Common myeloid progenitor, CD34-positive (primary cell): ENCODE data around the gene HEXIM1.

Experiments used
- CTCF ChIA-PET: fragments of 350-600 bp; sonication (Branson Sonifier 250); formaldehyde crosslinking; loops from one replicate; lab custom pipeline; 2021; ENCODE audit warnings: antibody characterized with exemption; lab: Charles Lee
- POLR2A ChIA-PET: fragments of 350-600 bp; sonication (Branson Sonifier 250); formaldehyde crosslinking; loops from one replicate; lab custom pipeline; 2021; ENCODE audit warnings: antibody characterized with exemption; lab: Charles Lee
- DNase-seq, 3 donors: peaks; one replicate each; pipeline versions ENCODE4 v3.0.0 to v3.0.0-alpha.2; 2013
- H3K27ac ChIP-seq, 2 experiments: 1 replicate in 1 of 2; 2 replicates in 1 of 2; pipeline ENCODE4 v1.7.0; 2013; ENCODE audit warnings: inconsistent platforms in 2 of 2, low read length in 2 of 2, mild to moderate bottlenecking in 2 of 2, low read depth in 1 of 2, moderate library complexity in 1 of 2; ENCODE audit not compliant: severe bottlenecking in 2 of 2, insufficient read depth in 1 of 2, poor library complexity in 1 of 2
- H3K27me3 ChIP-seq, 5 experiments: replicated peaks in 2 of 5; 1 replicate in 3 of 5; 2 replicates in 2 of 5; pipeline versions ENCODE4 v1.6.1 to v1.7.0; 2013; ENCODE audit warnings: low read length in 4 of 5, mild to moderate bottlenecking in 2 of 5, moderate library complexity in 2 of 5, inconsistent platforms in 1 of 5; ENCODE audit not compliant: insufficient read depth in 5 of 5, control insufficient read depth in 4 of 5
- H3K36me3 ChIP-seq, 4 experiments: 1 replicate in 2 of 4; 2 replicates in 2 of 4; pipeline versions ENCODE4 v1.6.1 to v1.7.0; 2013; ENCODE audit warnings: low read length in 3 of 4, control low read depth in 1 of 4, mild to moderate bottlenecking in 1 of 4; ENCODE audit not compliant: control insufficient read depth in 4 of 4, insufficient read depth in 4 of 4
- H3K4me1 ChIP-seq, 4 experiments: 1 replicate in 3 of 4; 2 replicates in 1 of 4; pipeline versions ENCODE4 v1.6.1 to v1.7.1; 2013; ENCODE audit warnings: low read length in 3 of 4, mild to moderate bottlenecking in 3 of 4, control low read depth in 1 of 4, inconsistent platforms in 1 of 4, moderate library complexity in 1 of 4; ENCODE audit not compliant: control insufficient read depth in 4 of 4, insufficient read depth in 4 of 4; ENCODE audit errors: control extremely low read depth in 1 of 4
- H3K4me3 ChIP-seq, 7 experiments: 1 replicate in 4 of 7; 2 replicates in 3 of 7; pipeline versions ENCODE4 v1.5.1 to v1.7.0; 2013; ENCODE audit warnings: mild to moderate bottlenecking in 7 of 7, low read length in 6 of 7, moderate library complexity in 6 of 7, inconsistent platforms in 2 of 7, low read depth in 2 of 7, control low read depth in 1 of 7; ENCODE audit not compliant: insufficient read depth in 4 of 7, control insufficient read depth in 1 of 7; ENCODE audit errors: extremely low read depth in 1 of 7
- H3K9me3 ChIP-seq, 5 experiments: 1 replicate in 4 of 5; 2 replicates in 1 of 5; pipeline versions ENCODE4 v1.6.1 to v1.7.1; 2013; ENCODE audit warnings: low read length in 4 of 5, mild to moderate bottlenecking in 2 of 5, inconsistent platforms in 1 of 5, low read depth in 1 of 5, moderate library complexity in 1 of 5; ENCODE audit not compliant: control insufficient read depth in 4 of 5, insufficient read depth in 2 of 5; ENCODE audit errors: control extremely low read depth in 1 of 5
- WGBS: methylation state at CpG from one replicate; pipeline ENCODE4 v1.1.5; 2013; ENCODE audit not compliant: insufficient coverage; 5-methylcytosine and 5-hydroxymethylcytosine counted together

HEXIM1 gene

DNA sequence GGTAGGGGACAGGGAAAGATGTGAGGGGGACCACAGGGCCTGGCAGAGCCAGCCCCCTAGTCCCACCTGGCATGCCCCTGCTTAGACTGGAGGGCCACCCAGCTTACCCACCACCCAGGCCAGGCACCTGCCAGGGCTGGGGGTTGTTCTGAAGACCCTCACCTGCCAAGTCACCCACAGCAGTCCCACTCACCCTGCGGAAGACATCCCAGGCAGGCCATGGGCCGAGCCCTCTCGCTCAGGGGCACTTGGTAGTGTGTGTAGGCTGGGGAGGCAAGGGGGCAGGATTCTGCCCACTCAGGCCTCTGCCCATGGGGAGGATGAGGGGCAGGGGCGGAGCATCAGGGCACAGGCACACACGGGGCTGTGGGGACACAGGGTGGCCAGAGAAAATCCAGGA, 19.9 kb upstream of the HEXIM1 start:
- H3K4me1 ChIP-seq = peaks cover 0 to 28% (median 18%) of the 10 kb centered on the region in 4 experiments
- H3K27ac ChIP-seq = no peak overlapping the region
- H3K36me3 ChIP-seq = no peaks in the 10 kb centered on the region
- no peaks in the 10 kb centered on the region for H3K9me3 ChIP-seq
- WGBS = no CpG with 5 or more reads among the region's 5 CpGs
- DNase-seq = no peak
- CTCF ChIA-PET = interaction anchor here (0.9 kb wide), 1 partner anchor 21 kb away, joined by 3 read pairs; no protein-coding TSS in a partner anchor
- H3K27me3 ChIP-seq = peaks cover 0 to 1% (median 0%) of the 10 kb centered on the region in 5 experiments
- POLR2A ChIA-PET = no interaction called here
- no peak overlapping the region for H3K4me3 ChIP-seq

DNA sequence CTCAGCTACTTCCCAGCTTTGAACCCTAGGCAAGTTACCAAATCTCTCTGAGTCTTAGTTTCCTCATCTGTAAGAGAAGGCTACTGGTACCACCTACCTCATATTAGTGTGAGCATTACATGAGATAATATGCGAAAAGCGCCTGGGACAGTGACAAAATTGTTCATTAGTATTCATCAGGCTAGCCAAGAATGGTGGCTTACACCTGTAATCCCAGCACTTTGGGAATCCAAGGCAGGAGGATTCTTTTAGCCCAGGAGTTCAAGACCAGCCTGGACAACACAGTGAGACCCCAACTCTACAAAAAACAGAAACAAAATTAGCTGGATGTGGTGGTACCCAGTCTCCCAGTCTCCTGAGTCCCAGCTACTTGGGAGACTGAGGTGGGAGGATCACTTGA, 19.3 kb upstream of the HEXIM1 start:
- DNase-seq = no peak
- no peaks in the 10 kb centered on the region for H3K36me3 ChIP-seq
- no peak overlapping the region for H3K27ac ChIP-seq
- ChIA-PET CTCF (interaction anchor here (0.8 to 2.4 kb wide), 4 partner anchors 10 to 61 kb away, joined by 3 to 8 read pairs (median 4); no protein-coding TSS in a partner anchor), POLR2A (no interaction called here)
- no CpG with 5 or more reads among the region's 2 CpGs for WGBS
- H3K4me3 ChIP-seq = no peak overlapping the region
- H3K27me3 ChIP-seq = peaks cover 0 to 1% (median 0%) of the 10 kb centered on the region in 5 experiments
- H3K4me1 ChIP-seq = peaks cover 0 to 23% (median 15%) of the 10 kb centered on the region in 4 experiments
- H3K9me3 ChIP-seq = no peaks in the 10 kb centered on the region

DNA sequence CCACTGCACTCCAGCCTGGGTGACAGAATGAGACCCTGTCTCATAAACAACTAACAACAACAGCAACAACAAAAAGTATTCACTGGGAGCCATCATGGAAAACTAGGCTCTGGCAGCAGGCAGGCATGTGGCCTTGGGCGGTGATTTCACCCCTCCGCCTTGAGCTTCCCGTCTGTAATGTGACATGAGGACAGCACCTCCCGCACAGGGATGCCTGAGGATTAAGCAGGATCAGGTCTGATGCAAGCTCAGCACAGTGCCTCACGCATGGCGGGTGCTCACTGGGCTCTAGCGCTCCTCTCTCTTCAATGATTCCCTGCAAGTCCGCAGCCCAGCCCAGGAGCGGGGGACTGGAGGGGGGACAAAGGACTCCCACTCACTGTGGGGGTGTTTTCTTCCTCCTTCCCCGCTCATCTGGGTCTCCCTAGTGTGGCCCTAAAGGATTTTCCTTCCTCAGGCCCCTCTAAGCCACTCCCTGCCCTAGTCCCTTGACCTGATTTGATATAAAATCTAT, 18.8 kb upstream of the HEXIM1 start:
- Histone ChIP-seq H3K36me3 (no peaks in the 10 kb centered on the region), H3K27ac (no peak overlapping the region), H3K4me3 (no peak overlapping the region), H3K27me3 (peaks cover 0 to 1% (median 0%) of the 10 kb centered on the region in 5 experiments), H3K9me3 (no peaks in the 10 kb centered on the region), H3K4me1 (peaks cover 0 to 18% (median 15%) of the 10 kb centered on the region in 4 experiments)
- DNase-seq = no peak
- 93% methylated on average over 4 of the region's 10 CpGs for WGBS
- CTCF ChIA-PET = interaction anchor here (0.8 to 2.4 kb wide), 7 partner anchors 10 to 62 kb away, joined by 3 to 8 read pairs (median 4); partner anchors contain the start of gene HEXIM1
- POLR2A ChIA-PET = no interaction called here

DNA sequence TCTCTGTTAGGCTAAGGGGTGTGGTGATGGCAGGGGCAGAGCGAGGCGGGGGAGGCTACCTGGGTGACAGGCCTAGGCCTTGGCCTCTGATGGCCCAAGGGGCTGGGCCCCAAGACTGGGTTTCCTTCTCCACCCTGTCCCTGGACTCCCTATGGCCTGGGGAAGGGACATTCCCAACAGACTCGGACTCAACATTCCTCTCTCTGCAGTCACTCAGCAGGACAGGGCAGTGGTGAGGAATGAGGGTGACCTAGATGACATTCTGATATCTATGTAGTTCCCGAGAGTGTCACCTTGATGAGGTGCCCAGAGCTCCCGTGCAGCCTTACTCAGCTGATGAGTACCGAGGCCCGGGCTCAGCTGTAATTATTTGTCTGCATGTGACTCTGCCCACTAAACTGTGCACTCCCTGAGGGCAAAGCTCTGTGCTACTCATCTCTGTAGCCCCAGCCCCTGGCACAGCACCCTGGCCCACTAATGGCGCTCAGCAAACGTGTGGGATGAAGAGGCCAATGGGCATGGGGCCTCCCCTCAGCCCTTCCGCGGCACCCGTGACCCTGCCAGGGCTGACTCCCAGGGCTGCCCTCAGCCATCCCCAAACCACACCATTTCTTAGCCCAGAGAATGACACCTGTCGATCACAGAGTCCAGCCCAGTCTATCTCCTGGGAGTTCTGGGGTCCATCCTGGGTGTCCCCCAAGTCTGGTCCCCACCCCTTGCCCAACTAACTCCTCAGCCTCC, 18.2 kb upstream of the HEXIM1 start:
- Histone ChIP-seq H3K4me1 (peaks cover 0 to 16% (median 15%) of the 10 kb centered on the region in 4 experiments), H3K27me3 (peaks cover 0 to 1% (median 0%) of the 10 kb centered on the region in 5 experiments), H3K4me3 (no peak overlapping the region), H3K9me3 (no peaks in the 10 kb centered on the region), H3K36me3 (no peaks in the 10 kb centered on the region), H3K27ac (no peak overlapping the region)
- ChIA-PET POLR2A (no interaction called here), CTCF (interaction anchor here (1.0 to 3.1 kb wide), 7 partner anchors 11 to 67 kb away, joined by 3 to 11 read pairs (median 5); partner anchors contain the start of gene HEXIM1)
- no peak for DNase-seq
- 95% methylated on average over 9 of the region's 13 CpGs for WGBS

DNA sequence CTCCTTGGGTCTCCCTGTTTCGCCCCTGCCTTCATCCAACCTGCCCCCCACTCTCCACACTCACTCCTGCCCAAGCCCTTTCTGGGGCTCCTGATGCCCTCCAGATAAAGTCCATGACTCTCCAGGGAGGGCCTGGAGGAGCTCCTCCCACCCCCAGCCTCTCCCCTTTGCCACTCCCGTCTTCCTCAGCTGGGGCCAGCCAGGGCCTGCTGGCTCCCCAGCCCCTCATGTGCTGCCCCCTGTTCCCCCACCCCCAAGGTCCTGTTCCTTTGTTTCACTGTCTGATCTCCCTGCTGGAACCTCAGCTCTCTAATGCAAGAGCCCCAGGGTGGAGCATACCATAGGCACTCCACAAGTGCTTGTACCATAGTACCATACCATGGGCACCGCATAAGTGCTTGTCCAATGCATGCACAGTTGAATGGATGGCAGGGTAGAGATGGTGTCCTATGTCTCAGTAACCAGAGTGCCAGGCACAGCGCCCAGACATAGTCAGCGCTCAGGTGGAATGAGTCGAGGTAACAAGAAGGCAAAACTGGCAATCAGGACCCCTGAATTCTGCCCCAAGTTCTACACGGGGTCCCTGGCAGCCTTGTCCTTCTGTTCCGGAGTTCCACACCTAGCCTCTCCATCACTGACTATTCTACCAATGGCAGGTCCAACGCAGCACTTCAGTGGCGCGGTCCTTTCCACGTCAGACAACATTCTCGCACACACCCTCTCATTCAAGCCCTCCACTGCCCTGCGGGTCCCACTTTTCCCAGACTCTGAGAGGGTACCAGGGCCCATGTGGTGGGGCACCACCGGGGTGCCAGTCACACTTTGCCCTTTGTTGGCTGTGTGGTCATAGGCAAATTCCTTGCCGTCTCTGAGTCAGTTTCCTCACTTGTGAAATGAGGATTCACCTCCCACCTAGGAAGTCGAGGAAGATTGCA, 17.3 kb upstream of the HEXIM1 start:
- Histone ChIP-seq H3K27ac (no peak overlapping the region), H3K36me3 (no peaks in the 10 kb centered on the region), H3K4me1 (peaks cover 0 to 21% (median 20%) of the 10 kb centered on the region in 4 experiments), H3K4me3 (no peak overlapping the region), H3K9me3 (no peaks in the 10 kb centered on the region), H3K27me3 (peaks cover 0 to 1% (median 0%) of the 10 kb centered on the region in 5 experiments)
- DNase-seq = no peak
- ChIA-PET POLR2A (interaction anchor here (1.0 kb wide), 1 partner anchor 18 kb away, joined by 3 read pairs; no protein-coding TSS in a partner anchor), CTCF (interaction anchor here (1.1 to 3.1 kb wide), 6 partner anchors 12 to 67 kb away, joined by 4 to 11 read pairs (median 7); partner anchors contain the start of genes HEXIM1 and HEXIM2)
- 93% methylated on average over 16 of the region's 17 CpGs for WGBS

DNA sequence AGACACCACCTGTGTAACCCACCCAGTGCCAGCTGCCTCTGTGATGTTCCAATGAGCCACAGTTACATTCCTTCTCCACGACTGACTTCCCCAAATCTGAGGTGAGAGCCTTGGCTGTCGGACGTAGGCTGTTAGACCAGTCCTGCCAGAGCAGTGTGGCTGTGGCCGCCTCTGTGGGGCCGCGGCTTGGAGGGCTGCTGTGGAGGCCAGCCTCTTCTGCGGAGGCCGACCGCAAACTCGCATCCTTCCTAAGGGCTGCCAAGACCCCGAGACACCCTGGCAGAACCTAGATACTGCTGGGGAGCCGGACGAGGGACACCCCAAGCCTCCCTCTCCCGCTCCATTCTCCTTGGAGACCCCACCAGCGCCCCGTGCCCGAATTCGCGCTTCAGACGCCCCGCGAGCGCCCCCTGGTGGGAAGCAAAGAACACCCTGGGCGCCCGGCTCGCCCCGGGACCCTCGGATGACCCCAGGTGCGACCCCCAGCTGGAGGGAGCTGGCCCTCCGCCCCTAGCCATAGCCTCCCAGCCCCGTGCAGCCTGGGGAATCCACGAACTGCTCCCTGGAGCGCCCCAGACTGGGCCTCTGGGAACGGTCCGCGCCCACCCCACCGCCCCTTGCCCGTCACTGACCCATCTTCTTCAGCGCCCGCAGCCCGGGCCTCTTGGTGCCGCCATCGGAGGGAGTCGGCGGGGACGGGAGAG, 16.5 kb upstream of the HEXIM1 start:
- Histone ChIP-seq H3K4me1 (peaks cover 0 to 28% (median 28%) of the 10 kb centered on the region in 4 experiments), H3K36me3 (no peaks in the 10 kb centered on the region), H3K9me3 (no peaks in the 10 kb centered on the region), H3K27me3 (peaks cover 0 to 1% (median 0%) of the 10 kb centered on the region in 5 experiments), H3K4me3 (peak overlapping the region; percentile 27 to 85 (median 71)), H3K27ac (no peak overlapping the region)
- DNase-seq = peak in 2 of 3 donors; percentile 42 to 58
- POLR2A ChIA-PET = interaction anchor here (1.0 to 1.6 kb wide), 2 partner anchors 16 to 17 kb away, joined by 3 to 4 read pairs; partner anchors contain the start of gene HEXIM1
- WGBS = 12% methylated on average over 38 of the region's 46 CpGs
- CTCF ChIA-PET = interaction anchor here (0.6 to 3.1 kb wide), 6 partner anchors 15 to 66 kb away, joined by 3 to 11 read pairs (median 4); partner anchors contain the start of gene HEXIM2
